Measurements from ENCODE around the gene PLXNA4. TPM values are rescaled to one million over a fixed set of nuclear protein-coding genes. Genes with fewer than 3 reads are reported as not detected.

The PLXNA4 gene
- polyA plus RNA-seq, 1 experiment, result 0.22 TPM

DNA sequence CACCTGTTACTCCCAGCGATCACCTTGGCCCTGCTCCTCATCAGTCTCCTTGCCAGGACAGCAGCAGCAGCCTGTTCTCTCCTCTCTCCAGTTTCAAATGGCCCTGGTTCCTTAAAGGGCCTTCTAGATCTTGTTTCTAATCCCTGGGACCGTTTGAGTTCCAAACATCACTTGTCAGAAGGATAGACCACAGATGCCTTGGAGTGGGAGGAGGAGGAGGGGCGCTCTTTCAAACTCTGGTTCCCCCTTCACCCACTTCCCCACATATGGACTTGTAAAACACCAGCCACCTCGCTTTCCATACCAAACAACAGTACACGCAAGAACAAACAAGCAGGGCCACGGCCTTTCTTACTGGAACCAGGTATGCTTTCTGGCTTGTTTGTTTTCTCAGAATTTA is 104.8 kb downstream of the PLXNA4 start:
- ChIA-PET CTCF (no interaction called here), POLR2A (no interaction called here)
- Histone ChIP-seq H3K27me3 (ENCODE audit: control insufficient read depth, insufficient read depth, low read length) (no peaks in the 10 kb centered on the region; the same call in 1 of the 2 replicates), H3K36me3 (ENCODE audit: control insufficient read depth, insufficient read depth, low read length) (no peaks in the 10 kb centered on the region), H3K4me3 (ENCODE audit: low read depth, low read length) (no peak overlapping the region)
- DNase-seq (ENCODE audit: low read depth), result no peak
- TF ChIP-seq CTCF (IDR thresholded peaks at IDR 0.05; ENCODE audit: insufficient read depth, low read depth, low read length), result no peak

DNA sequence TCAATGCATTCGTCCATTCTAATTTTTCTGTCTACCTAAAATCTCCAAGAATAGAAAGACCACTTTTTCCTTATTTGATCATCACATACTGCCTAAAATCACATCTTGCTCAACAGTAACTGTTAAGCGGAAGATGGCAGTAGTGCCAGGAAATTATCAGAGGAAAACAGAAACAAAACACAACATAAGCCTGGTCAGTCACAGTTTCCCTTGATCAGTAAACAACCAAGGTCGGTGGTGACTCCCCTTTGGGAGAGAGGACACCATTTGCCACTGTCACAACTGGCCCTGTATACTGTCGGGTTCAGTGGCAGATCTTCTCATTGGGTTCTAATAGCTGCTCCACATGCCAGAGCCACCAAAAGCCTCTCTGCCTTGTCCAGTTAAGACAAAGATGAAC is 106.6 kb downstream of the PLXNA4 start:
- Histone ChIP-seq H3K27me3 (ENCODE audit: control insufficient read depth, insufficient read depth, low read length) (no peaks in the 10 kb centered on the region; the same call in 1 of the 2 replicates), H3K36me3 (ENCODE audit: control insufficient read depth, insufficient read depth, low read length) (no peaks in the 10 kb centered on the region), H3K4me3 (ENCODE audit: low read depth, low read length) (no peak overlapping the region)
- CTCF ChIA-PET, result no interaction called here
- DNase-seq (ENCODE audit: low read depth), result no peak
- POLR2A ChIA-PET, result no interaction called here
- no peak for TF ChIP-seq CTCF (IDR thresholded peaks at IDR 0.05; ENCODE audit: insufficient read depth, low read depth, low read length)

DNA sequence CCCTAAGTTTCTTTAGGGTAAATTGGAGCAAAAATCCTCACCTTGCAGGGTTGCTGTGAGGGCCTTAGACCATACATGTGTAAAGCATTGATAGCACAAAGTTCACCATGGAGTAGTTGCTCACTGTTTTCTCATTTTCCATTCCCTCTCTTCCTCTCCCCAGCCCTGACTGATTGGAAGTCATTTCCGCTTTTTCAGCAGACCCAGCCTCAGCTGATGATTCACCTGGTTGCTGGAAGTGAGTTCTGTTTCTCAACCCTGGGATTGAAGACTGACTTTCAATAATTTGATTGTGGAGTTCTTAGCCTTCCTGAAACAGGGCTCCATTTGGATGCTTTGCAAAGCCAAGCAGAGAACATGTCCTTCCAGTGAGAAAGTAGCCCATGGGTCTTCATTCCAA is 107.0 kb downstream of the PLXNA4 start:
- Histone ChIP-seq H3K36me3 (ENCODE audit: control insufficient read depth, insufficient read depth, low read length) (no peaks in the 10 kb centered on the region), H3K4me3 (ENCODE audit: low read depth, low read length) (no peak overlapping the region), H3K27me3 (ENCODE audit: control insufficient read depth, insufficient read depth, low read length) (no peaks in the 10 kb centered on the region; the same call in 1 of the 2 replicates)
- ChIA-PET POLR2A (no interaction called here), CTCF (no interaction called here)
- no peak for DNase-seq (ENCODE audit: low read depth)
- no peak for TF ChIP-seq CTCF (IDR thresholded peaks at IDR 0.05; ENCODE audit: insufficient read depth, low read depth, low read length)

GRCh38 chr7:132466367-132466766 is 109.9 kb downstream of the PLXNA4 start:
- POLR2A ChIA-PET, result no interaction called here
- no peak for TF ChIP-seq CTCF (IDR thresholded peaks at IDR 0.05; ENCODE audit: insufficient read depth, low read depth, low read length)
- DNase-seq (ENCODE audit: low read depth), result no peak
- CTCF ChIA-PET, result no interaction called here
- Histone ChIP-seq H3K36me3 (ENCODE audit: control insufficient read depth, insufficient read depth, low read length) (no peaks in the 10 kb centered on the region), H3K27me3 (ENCODE audit: control insufficient read depth, insufficient read depth, low read length) (no peaks in the 10 kb centered on the region; the same call in 1 of the 2 replicates), H3K4me3 (ENCODE audit: low read depth, low read length) (no peak overlapping the region)

DNA sequence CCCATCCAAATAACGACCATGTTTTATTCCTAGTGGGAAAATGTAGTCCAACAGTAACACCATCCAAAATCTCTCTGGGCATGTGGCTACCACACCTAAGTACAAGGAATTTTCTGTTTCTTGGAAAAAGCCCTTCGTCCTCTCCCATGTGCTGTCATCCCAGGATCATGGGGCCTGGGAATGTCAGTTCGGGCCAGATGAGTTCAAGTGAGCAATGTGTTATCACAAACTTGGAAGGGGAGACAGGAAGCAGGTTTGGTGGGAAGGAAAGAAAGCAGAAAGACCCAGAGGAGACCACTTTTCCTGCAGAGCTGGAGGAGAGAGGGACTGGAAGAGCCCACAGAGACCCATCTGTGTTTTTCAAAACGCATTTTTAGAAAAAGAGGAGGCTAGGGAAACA is 110.8 kb downstream of the PLXNA4 start:
- ChIA-PET CTCF (no interaction called here), POLR2A (no interaction called here)

More for the DNA sequence above, 110.8 kb downstream of the PLXNA4 start:
- TF ChIP-seq CTCF (IDR thresholded peaks at IDR 0.05; ENCODE audit: insufficient read depth, low read depth, low read length), result no peak
- DNase-seq (ENCODE audit: low read depth), result no peak
- no peak overlapping the region for H3K4me3 ChIP-seq (ENCODE audit: low read depth, low read length)
- H3K27me3 ChIP-seq (ENCODE audit: control insufficient read depth, insufficient read depth, low read length), result no peaks in the 10 kb centered on the region; the same call in 1 of the 2 replicates
- H3K36me3 ChIP-seq (ENCODE audit: control insufficient read depth, insufficient read depth, low read length), result no peaks in the 10 kb centered on the region
